ENCODE results near the gene ACP7.

- no peak for TF ChIP-seq CTCF (IDR thresholded peaks at IDR 0.05)
- no peak for TF ChIP-seq JUND (IDR thresholded peaks at IDR 0.05)
- TF ChIP-seq POLR2AphosphoS5 (IDR thresholded peaks at IDR 0.05; ENCODE audit: low read depth, low read length): no peak
- TF ChIP-seq GABPA (IDR thresholded peaks at IDR 0.05; ENCODE audit: low read depth): no peak
- no peak for TF ChIP-seq TAF1 (IDR thresholded peaks at IDR 0.05; ENCODE audit: borderline replicate concordance, low read depth, low read length)
- TF ChIP-seq REST (IDR thresholded peaks at IDR 0.05; ENCODE audit: low read depth, low read length): no peak
- no peak for TF ChIP-seq RFX5 (IDR thresholded peaks at IDR 0.05; ENCODE audit: low read length)
- no peak for TF ChIP-seq TCF12 (IDR thresholded peaks at IDR 0.05)
- TF ChIP-seq ZBTB33 (IDR thresholded peaks at IDR 0.05; ENCODE audit: borderline replicate concordance, low read depth): no peak
- TF ChIP-seq FOXJ3 (CRISPR knock-in tag; IDR thresholded peaks at IDR 0.05): no peak
- TF ChIP-seq TEAD4 (IDR thresholded peaks at IDR 0.05; ENCODE audit: borderline replicate concordance, insufficient read depth): no peak
- TF ChIP-seq MAX (IDR thresholded peaks at IDR 0.05; ENCODE audit: low read depth): no peak
- TF ChIP-seq EP300 (IDR thresholded peaks at IDR 0.05; ENCODE audit: borderline replicate concordance in 1 of 2, low read depth in 1 of 2, low read length in 1 of 2): no peak
- TF ChIP-seq EZH2phosphoT487 (IDR thresholded peaks at IDR 0.05; ENCODE audit: borderline replicate concordance, low read depth): no peak
Measured at GRCh38 chr19:39132344-39132969, 48.3 kb downstream of the ACP7 start.
